NCI-H1105 treated with DMSO at 0.1 percent for 48 hours (cell line): ENCODE data around the gene FAM193A.
"Not testable (repeated sequence)": the region's sequence is repeated elsewhere in the genome, so short reads cannot be mapped to it uniquely, and the experiment has no call there.

ENCODE experiments used
- DNase-seq: peaks from one replicate; lab custom pipeline; 2025; lab: John Stamatoyannopoulos, UW

FAM193A gene

GRCh38 chr4:2608291-2608690 lies 71.8 kb downstream of the FAM193A start:
- no peak for DNase-seq

- no peak for DNase-seq
Measured at GRCh38 chr4:2615821-2616220, 79.4 kb downstream of the FAM193A start.

DNA sequence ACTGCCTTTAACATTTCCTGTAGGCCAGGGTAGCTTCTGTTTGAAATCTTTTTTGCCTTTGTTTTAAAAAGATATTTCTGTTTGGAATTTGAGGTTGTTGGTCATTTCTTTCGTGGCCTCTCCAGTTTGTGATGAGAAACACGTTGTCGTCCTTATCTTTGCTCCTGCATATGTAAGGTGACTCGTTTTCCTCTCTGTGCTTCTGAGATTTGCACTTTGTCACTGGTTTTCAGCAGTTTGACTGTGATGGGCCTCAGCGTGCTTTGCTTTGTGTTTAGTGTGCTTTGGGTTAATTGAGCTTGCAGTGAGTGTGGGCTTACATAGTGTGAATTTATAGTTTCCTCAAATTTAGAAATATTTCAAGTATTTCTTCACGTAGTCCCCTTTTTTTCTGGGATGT lies 81.5 kb downstream of the FAM193A start:
- no peak for DNase-seq

DNA sequence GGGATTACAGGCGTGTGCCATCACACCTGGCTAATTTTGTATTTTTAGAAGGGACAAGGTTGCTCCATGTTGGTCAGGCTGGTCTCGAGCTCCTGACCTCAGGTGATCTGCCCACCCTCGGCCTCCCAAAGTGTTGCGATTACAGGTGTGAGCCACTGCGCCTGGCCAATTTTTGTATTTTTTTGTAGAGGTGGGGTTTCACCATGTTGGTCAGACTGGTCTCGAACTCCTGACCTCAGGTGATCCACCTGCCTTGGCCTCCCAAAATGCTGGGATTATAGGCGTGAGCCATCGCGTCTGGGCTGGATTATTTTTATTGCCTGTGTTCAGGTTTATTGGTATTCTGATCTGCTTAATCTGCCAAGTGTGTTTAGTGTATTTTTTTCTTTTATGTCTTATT lies 82.3 kb downstream of the FAM193A start:
- DNase-seq: not testable (repeated sequence)

- DNase-seq: no peak
Measured at GRCh38 chr4:2619459-2619858, 83.0 kb downstream of the FAM193A start.

DNA sequence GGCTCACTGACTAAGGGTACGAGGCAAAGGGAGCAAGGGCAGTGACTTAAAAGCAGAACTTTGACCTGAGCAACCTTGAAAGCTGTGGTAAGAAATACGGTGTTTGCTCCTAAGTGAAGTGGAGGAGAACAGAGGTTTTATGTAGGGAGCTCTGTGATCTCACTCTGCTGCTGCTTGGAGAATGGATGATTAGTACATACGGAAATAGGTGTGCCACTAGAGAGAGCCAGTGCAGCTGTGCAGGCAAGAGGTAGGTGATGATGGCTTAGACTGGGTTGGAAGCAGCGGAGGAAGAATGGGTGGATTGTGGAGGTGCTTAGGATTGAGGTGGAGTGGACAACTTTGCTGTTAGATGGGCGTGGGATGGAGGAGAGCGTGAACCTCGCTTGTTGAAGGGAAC lies 85.0 kb downstream of the FAM193A start:
- no peak for DNase-seq

DNA sequence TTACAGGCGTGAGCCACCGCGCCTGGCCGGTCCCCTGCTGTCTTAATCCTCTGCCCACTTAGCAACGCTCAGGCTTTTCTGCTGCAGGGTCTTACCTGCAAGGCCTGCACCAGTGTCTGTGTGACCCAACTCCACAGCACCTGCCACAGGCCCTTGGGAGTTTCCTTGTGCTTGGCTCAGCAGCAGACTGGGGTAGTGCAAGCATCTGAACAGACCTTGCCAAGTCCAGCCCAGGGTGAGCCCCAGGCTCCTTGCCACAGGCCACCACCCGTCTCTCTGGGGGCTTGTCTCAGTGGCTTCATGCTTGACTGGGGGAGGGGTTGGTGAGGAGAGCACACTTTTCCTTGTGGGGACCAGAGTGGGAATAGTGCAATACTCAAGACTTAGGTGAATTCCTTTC lies 87.0 kb downstream of the FAM193A start:
- DNase-seq: no peak

GRCh38 chr4:2624782-2625530 lies 88.5 kb downstream of the FAM193A start:
- no peak for DNase-seq

GRCh38 chr4:2626231-2626630 lies 89.8 kb downstream of the FAM193A start:
- DNase-seq: no peak

DNA sequence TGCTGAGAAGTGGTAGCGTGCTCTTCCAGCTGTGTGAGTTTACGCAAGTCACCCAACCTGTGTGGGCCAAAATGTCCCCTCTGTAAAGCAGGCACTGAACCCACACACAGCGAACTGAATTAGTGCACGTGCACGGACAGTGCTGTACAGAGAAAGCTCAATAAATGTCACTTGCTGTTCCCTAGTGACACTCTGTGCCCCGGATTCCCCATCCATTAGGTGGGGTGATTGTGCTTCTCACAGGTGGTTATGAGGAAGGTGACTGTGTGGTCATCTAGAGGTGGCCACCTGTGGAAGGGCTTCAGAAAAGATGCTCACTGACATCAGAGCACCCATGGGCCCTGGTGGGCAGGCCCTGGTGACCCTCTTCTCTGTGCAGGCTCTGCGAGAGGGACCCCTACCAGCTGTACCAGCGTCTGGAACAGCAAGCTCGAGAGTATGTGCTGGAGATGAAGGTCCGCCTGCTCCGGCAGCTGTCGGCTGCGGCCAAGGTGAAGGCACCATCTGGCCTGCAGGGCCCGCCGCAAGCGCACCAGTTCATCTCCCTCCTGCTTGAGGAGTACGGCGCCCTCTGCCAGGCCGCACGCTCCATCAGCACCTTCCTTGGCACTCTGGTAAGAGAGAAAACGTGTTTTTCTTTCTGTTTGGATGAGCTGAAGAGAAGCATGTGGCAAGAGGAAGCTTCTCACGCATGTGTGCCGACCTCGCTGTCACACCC lies 94.3 kb downstream of the FAM193A start:
- DNase-seq: no peak

- DNase-seq: no peak
Measured at GRCh38 chr4:2634014-2634413, 97.6 kb downstream of the FAM193A start.

GRCh38 chr4:2636331-2636730 lies 99.9 kb downstream of the FAM193A start:
- no peak for DNase-seq

- not testable (repeated sequence) for DNase-seq
Measured at GRCh38 chr4:2636994-2637393, 100.5 kb downstream of the FAM193A start.

GRCh38 chr4:2637956-2638552 lies 101.6 kb downstream of the FAM193A start:
- no peak for DNase-seq

DNA sequence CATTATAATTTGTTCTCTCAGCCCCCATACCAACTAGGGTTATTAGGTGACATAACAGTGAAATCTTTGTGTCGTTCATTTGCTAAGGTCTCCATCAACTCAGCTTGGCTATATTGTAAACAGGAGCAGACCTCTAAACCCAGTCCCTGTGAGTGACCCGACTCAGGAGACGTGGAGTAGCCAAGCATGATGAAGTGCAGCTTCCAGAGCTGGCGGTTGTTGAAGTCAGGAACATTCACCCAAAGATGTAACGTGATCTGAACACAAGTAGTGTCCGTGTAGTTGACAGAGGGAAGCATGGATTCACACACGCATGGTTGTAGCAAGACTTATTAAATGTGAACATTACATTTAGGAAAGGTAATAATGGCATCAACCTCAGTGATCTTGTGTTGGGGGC lies 102.3 kb downstream of the FAM193A start:
- DNase-seq: no peak

DNA sequence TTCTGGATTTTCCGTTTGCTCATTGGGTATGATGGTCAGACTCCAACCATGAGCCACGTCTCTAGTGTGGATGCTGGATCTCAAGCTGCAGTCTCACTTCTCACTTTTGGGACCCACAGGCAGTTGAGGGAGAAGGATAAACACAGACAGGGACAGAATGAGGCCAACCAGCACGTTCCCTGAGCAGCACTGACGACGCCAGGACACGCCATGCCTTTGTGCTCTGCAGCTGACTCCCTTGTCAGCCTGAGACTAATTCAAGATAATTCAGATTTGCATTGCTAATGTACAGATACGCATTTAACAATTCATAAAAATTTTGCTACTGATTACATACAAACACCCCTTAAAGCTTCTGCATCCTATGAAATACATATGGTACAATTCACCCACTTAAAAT lies 106.5 kb downstream of the FAM193A start:
- no peak for DNase-seq

GRCh38 chr4:2643555-2643954 lies 107.1 kb downstream of the FAM193A start:
- no peak for DNase-seq

GRCh38 chr4:2646396-2647149 lies 110.1 kb downstream of the FAM193A start:
- DNase-seq: no peak

DNA sequence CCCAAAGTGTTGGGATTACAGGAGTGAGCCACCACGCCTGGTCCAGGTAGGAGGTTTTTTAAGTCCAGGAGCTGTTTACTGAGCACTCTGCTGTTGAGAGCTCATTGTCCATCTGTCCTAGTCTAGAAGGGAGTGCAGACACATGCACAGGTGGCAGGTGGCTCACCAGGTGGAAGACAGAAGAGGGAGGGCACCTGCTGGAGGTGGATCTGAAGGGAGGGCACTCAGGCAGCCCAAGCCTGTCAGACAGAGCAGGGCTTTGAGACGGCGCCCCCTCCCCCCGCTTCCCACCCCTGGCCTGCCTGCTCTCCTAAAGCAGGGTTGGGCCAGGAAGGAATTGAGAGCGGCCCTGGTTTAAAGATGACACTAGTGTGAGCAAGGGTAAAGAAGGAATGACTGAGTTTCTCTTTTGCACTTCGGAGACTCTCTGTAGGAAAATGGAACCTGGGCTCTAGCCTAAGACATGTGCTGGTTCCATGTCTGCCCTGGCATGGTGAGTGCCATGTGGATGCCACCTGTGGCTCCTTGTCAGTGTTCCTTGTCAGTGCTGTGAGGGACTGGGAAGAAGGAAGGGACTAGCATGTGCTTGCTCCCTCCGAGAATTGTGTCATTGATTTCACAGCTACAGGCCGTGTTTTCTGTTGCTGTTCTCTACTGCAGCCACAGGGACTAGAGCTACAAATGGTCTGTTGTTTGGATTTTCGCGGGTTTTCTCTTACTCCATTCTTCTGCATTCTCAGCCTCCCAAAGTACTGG lies 111.1 kb downstream of the FAM193A start:
- no peak for DNase-seq

- no peak for DNase-seq
Measured at GRCh38 chr4:2648159-2648814, 111.8 kb downstream of the FAM193A start.

DNA sequence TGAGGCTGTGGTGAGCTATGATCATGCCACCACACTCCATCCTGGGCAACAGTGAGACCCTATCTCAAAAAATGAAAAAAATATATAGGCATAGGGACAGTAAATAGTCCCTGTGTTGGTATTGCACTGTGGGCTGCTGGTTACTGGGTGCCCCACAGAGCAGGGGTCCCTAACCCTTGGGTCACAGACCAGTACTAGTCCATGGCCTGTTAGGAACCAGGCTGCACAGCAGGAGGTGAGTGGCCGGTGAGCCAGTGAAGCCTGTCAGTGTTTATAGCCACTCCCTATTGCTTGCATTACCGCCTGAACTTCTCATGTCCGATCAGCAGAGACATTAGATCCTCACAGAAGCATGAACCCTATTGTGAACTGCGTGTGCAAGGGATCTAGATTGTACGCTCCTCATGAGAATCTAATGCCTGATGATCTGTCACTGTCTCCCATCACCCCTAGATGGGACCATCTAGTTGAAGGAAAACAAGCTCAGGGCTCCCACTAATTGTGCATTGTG lies 113.2 kb downstream of the FAM193A start:
- DNase-seq: no peak
